Calu3 (cell line): ENCODE measurements around the gene TAF1B. TPM values are rescaled to one million over a fixed set of nuclear protein-coding genes. Genes with fewer than 3 reads are reported as not detected.
A peak's percentile ranks its signal among the peaks of the same experiment; 100 is the strongest.

Experiments used
- BruUV-seq: library from RNA; stranded (reverse); fragments of 400-500 nt; replicated peaks from 2 replicates; lab custom pipeline; 2021; lab: Mats Ljungman, UMichigan
- CTCF ChIA-PET: fragments of 300-600 bp; sonication (Branson Sonifier 250); formaldehyde crosslinking; loops from one replicate; lab custom pipeline; 2022; ENCODE audit warnings: antibody characterized with exemption; lab: Charles Lee
- DNase-seq: peaks from one replicate; pipeline ENCODE4 v3.0.0; 2022
- H3K27ac Mint-ChIP-seq: one replicate; pipeline ENCODE4 v1.8.0; 2022; ENCODE audit warnings: mixed read lengths; ENCODE audit not compliant: unreplicated experiment
- H3K27me3 Mint-ChIP-seq: one replicate; pipeline ENCODE4 v1.8.0; 2022; ENCODE audit warnings: mixed read lengths; ENCODE audit not compliant: unreplicated experiment
- H3K36me3 Mint-ChIP-seq: one replicate; pipeline ENCODE4 v1.8.0; 2022; ENCODE audit warnings: mild to moderate bottlenecking, moderate library complexity, mixed read lengths; ENCODE audit not compliant: insufficient read depth, unreplicated experiment
- H3K4me1 Mint-ChIP-seq: one replicate; pipeline ENCODE4 v1.8.0; 2022; ENCODE audit warnings: mild to moderate bottlenecking, low read depth, mixed read lengths; ENCODE audit not compliant: unreplicated experiment
- H3K4me3 Mint-ChIP-seq: one replicate; pipeline ENCODE4 v1.8.0; 2022; ENCODE audit warnings: mild to moderate bottlenecking, low read depth, moderate library complexity, mixed read lengths; ENCODE audit not compliant: unreplicated experiment
- H3K9me3 Mint-ChIP-seq: one replicate; pipeline ENCODE4 v1.8.0; 2022; ENCODE audit warnings: low read depth, mixed read lengths; ENCODE audit not compliant: unreplicated experiment
- CTCF ChIP-seq: fragments of 200-600 bp; IDR thresholded peaks from one replicate; pipeline ENCODE4 v1.8.0; 2022; ENCODE audit warnings: antibody characterized with exemption; ENCODE audit not compliant: unreplicated experiment
- intact Hi-C: fragments of 100-400 bp; cut with micrococcal nuclease; formaldehyde crosslinking; loops from one replicate; pipeline ENCODE4 v1.10.0; 2022; ENCODE audit not compliant: unreplicated experiment
- total RNA-seq: library from RNA; stranded (reverse); gene quantifications from 2 replicates; pipeline ENCODE4 v1.2.3, GENCODE V29; 2022

The TAF1B gene
- total RNA-seq, 1 experiment from 2014 or later = 23.0 TPM

- H3K4me3 Mint-ChIP-seq = no peak overlapping the region
- intact Hi-C loops = loop anchor here (5.0 kb wide), 2 partner anchors 56 to 86 kb away; partner anchors contain the start of gene TAF1B
- no peak for DNase-seq
- TF ChIP-seq CTCF = no peak
- H3K36me3 Mint-ChIP-seq = no peaks in the 10 kb centered on the region
- H3K4me1 Mint-ChIP-seq = peaks cover 29% of the 10 kb centered on the region
- H3K9me3 Mint-ChIP-seq = no peaks in the 10 kb centered on the region
- no TSS peak for BruUV-seq
- H3K27ac Mint-ChIP-seq = peak overlapping the region; percentile 18
- H3K27me3 Mint-ChIP-seq = no peaks in the 10 kb centered on the region
- CTCF ChIA-PET = interaction anchor here (1.0 kb wide), 1 partner anchor 51 kb away, joined by 4 read pairs; no protein-coding TSS in a partner anchor
Measured at GRCh38 chr2:9897846-9898245, 54.6 kb downstream of the TAF1B start.

- no TSS peak for BruUV-seq
- Mint-ChIP-seq H3K36me3 (peaks cover 8% of the 10 kb centered on the region), H3K4me3 (no peak overlapping the region), H3K27ac (peak overlapping the region; percentile 66), H3K27me3 (no peaks in the 10 kb centered on the region), H3K9me3 (no peaks in the 10 kb centered on the region), H3K4me1 (peaks cover 13% of the 10 kb centered on the region)
- TF ChIP-seq CTCF = no peak
- DNase-seq = no peak
- intact Hi-C loops = no loop called here
- CTCF ChIA-PET = no interaction called here
Measured at GRCh38 chr2:9905413-9905812, 62.1 kb downstream of the TAF1B start.

DNA sequence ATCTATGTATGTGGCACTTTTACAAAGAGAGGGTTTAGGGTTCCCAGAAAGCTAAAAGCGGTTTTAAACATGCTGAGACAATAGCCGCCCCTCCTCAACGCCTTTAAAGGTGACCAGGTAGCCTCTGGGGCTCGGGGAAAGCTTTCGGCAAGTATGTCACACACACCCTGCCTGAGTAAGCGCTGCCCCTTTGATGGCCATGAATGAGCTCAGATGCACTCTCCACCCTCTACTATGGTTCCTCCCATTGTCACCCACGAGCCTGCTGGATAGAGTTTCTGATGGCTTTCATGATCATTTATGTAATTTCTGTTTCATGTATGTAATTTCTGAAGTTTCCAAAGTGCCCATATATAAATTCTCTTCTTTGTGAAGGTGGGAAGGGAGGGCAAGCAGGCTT is 64.1 kb downstream of the TAF1B start:
- no peaks in the 10 kb centered on the region for H3K9me3 Mint-ChIP-seq
- no peaks in the 10 kb centered on the region for H3K27me3 Mint-ChIP-seq
- intact Hi-C loops = no loop called here
- H3K4me1 Mint-ChIP-seq = peaks cover 13% of the 10 kb centered on the region
- no peak for DNase-seq
- CTCF ChIA-PET = interaction anchor here (0.7 kb wide), 1 partner anchor 132 kb away, joined by 12 read pairs; no protein-coding TSS in a partner anchor
- no TSS peak for BruUV-seq
- H3K36me3 Mint-ChIP-seq = peaks cover 9% of the 10 kb centered on the region
- no peak for TF ChIP-seq CTCF
- H3K4me3 Mint-ChIP-seq = no peak overlapping the region
- H3K27ac Mint-ChIP-seq = no peak overlapping the region

GRCh38 chr2:9908639-9909038 is 65.4 kb downstream of the TAF1B start:
- H3K4me3 Mint-ChIP-seq = no peak overlapping the region
- DNase-seq = no peak
- H3K27me3 Mint-ChIP-seq = no peaks in the 10 kb centered on the region
- H3K27ac Mint-ChIP-seq = no peak overlapping the region
- BruUV-seq = no TSS peak
- intact Hi-C loops = no loop called here
- no peak for TF ChIP-seq CTCF
- H3K36me3 Mint-ChIP-seq = peaks cover 9% of the 10 kb centered on the region
- no peaks in the 10 kb centered on the region for H3K9me3 Mint-ChIP-seq
- H3K4me1 Mint-ChIP-seq = peaks cover 16% of the 10 kb centered on the region
- CTCF ChIA-PET = interaction anchor here (0.5 kb wide), 1 partner anchor 219 kb away, joined by 3 read pairs; no protein-coding TSS in a partner anchor
